Neural progenitor cell (in vitro differentiated cells): ENCODE data around the gene PPFIA3.

Experiments
- EZH2 ChIP-seq: fragments of 200-600 bp; sonication (generic); IDR thresholded peaks from 2 replicates; pipeline ENCODE4 v1.6.1; 2017; ENCODE audit warnings: antibody characterized with exemption, mild to moderate bottlenecking, moderate library complexity
- TF ChIP-seq, protein P1 (sequence below): fragments of 200-600 bp; sonication (generic); IDR thresholded peaks from 2 replicates; pipeline ENCODE4 v1.5.1; 2017; ENCODE audit warnings: antibody characterized with exemption, mild to moderate bottlenecking

DNA sequence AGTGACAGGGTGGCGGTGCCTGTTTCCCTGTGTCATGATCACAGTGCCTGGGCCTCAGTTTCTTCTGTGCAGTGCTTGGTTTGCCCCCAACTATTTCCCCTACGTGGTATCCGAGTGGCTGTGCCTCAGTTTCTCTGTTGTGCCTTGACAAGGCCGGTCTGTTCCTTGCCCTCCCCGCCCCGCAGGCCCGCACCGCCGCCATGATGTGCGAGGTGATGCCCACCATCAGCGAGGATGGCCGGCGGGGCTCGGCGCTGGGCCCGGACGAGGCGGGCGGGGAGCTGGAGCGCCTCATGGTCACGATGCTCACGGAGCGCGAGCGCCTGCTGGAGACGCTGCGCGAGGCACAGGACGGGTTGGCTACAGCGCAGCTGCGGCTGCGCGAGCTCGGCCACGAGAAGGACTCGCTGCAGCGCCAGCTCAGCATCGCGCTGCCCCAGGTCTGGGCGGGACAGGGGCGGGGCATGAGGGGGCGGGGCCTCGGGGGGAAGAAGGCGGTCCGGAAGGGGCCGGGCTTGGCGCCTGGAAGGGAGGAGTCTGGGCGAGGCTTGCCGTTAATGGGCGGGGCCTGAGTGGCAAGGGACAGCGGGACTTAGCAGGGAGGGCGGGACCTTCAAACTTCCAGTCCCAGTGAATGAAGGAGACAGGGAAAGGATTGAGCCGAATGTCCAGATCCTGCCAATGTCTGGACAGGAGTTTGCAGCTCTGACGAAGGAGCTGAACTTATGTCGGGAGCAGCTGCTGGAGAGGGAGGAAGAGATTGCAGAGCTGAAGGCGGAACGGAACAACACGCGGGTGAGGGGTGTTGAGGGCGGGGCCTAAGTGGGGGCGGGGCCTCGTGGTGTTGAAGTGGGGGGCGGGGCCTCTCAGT is 8.6 kb downstream of the PPFIA3 start:
- no peak for TF ChIP-seq EZH2
- TF ChIP-seq, protein P1, sequence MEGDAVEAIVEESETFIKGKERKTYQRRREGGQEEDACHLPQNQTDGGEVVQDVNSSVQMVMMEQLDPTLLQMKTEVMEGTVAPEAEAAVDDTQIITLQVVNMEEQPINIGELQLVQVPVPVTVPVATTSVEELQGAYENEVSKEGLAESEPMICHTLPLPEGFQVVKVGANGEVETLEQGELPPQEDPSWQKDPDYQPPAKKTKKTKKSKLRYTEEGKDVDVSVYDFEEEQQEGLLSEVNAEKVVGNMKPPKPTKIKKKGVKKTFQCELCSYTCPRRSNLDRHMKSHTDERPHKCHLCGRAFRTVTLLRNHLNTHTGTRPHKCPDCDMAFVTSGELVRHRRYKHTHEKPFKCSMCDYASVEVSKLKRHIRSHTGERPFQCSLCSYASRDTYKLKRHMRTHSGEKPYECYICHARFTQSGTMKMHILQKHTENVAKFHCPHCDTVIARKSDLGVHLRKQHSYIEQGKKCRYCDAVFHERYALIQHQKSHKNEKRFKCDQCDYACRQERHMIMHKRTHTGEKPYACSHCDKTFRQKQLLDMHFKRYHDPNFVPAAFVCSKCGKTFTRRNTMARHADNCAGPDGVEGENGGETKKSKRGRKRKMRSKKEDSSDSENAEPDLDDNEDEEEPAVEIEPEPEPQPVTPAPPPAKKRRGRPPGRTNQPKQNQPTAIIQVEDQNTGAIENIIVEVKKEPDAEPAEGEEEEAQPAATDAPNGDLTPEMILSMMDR, result peak; percentile 25
